B cell (primary cell): ENCODE data around the gene MIOX. TPM values are rescaled to one million over a fixed set of nuclear protein-coding genes. Genes with fewer than 3 reads are reported as not detected.

Source experiments
- ATAC-seq: fragments of 200-7000 bp; cut with Tn5 transposase; one replicate; pipeline ENCODE4 v1.10.0; 2021; ENCODE audit warnings: low read depth, mild to moderate bottlenecking, moderate number of reproducible peaks, moderate library complexity
- CTCF ChIA-PET: fragments of 350-600 bp; sonication (Branson Sonifier 250); formaldehyde crosslinking; loops from one replicate; lab custom pipeline; 2021; ENCODE audit warnings: antibody characterized with exemption, inconsistent platforms; lab: Charles Lee
- POLR2A ChIA-PET: fragments of 350-600 bp; sonication (Branson Sonifier 250); formaldehyde crosslinking; loops from one replicate; lab custom pipeline; 2021; ENCODE audit warnings: antibody characterized with exemption; lab: Charles Lee
- DNase-seq: peaks from one replicate; pipeline ENCODE4 v3.0.0; 2013
- H2AFZ ChIP-seq: 2 replicates; pipeline ENCODE4 v1.6.1; 2012; ENCODE audit warnings: mild to moderate bottlenecking, low read depth, low read length; ENCODE audit not compliant: insufficient read depth, poor library complexity, severe bottlenecking
- H3K27ac ChIP-seq, 2 donors: 1 replicate in 1 of 2; 2 replicates in 1 of 2; pipeline ENCODE4 v1.5.1; 2012 to 2013; ENCODE audit warnings: low read length in 2 of 2, mild to moderate bottlenecking in 2 of 2, moderate library complexity in 1 of 2
- H3K27me3 ChIP-seq, 4 experiments: fragments of 200-600 bp in 1 of 4; sonication (generic) in 1 of 4; replicated peaks in 1 of 4; 1 replicate in 2 of 4; 2 replicates in 2 of 4; pipeline versions ENCODE4 v1.6.1 to v1.7.0; 2013 to 2016; ENCODE audit warnings: low read length in 3 of 4, mild to moderate bottlenecking in 2 of 4, mixed read lengths in 1 of 4, moderate library complexity in 1 of 4; ENCODE audit not compliant: insufficient read depth in 4 of 4, control insufficient read depth in 3 of 4; ENCODE audit errors: control extremely low read depth in 1 of 4
- H3K36me3 ChIP-seq, 2 experiments: replicated peaks in 1 of 2; 1 replicate in 1 of 2; 2 replicates in 1 of 2; pipeline versions ENCODE4 v1.6.1 to v1.7.1; 2013; ENCODE audit warnings: low read length in 1 of 2; ENCODE audit not compliant: insufficient read depth in 2 of 2, control insufficient read depth in 1 of 2; ENCODE audit errors: control extremely low read depth in 1 of 2, extremely low read depth in 1 of 2
- H3K4me1 ChIP-seq, 2 donors: fragments of 200-600 bp in 1 of 2; sonication (generic) in 1 of 2; 1 replicate in 1 of 2; 2 replicates in 1 of 2; pipeline versions ENCODE4 v1.5.1 to v1.6.1; 2013 to 2017; ENCODE audit warnings: low read length in 2 of 2; ENCODE audit not compliant: control insufficient read depth in 2 of 2, insufficient read depth in 2 of 2
- H3K4me2 ChIP-seq: replicated peaks from 2 replicates; pipeline ENCODE3; 2012; ENCODE audit warnings: mild to moderate bottlenecking, low read depth, low read length; ENCODE audit not compliant: poor library complexity, severe bottlenecking
- H3K4me3 ChIP-seq, 5 experiments: fragments of 200-600 bp in 1 of 5; sonication (generic) in 1 of 5; 1 replicate in 3 of 5; 2 replicates in 2 of 5; pipeline versions ENCODE4 v1.5.1 to v1.7.0; 2011 to 2016; ENCODE audit warnings: low read length in 4 of 5, mild to moderate bottlenecking in 4 of 5, low read depth in 2 of 5, control low read depth in 1 of 5, moderate library complexity in 1 of 5; ENCODE audit not compliant: insufficient read depth in 1 of 5; ENCODE audit errors: control extremely low read depth in 1 of 5, extremely low read depth in 1 of 5
- H3K79me2 ChIP-seq: fragments of 200-600 bp; sonication (generic); one replicate; pipeline ENCODE4 v1.6.0; 2016; ENCODE audit warnings: low read length; ENCODE audit not compliant: control insufficient read depth, insufficient read depth
- H3K9ac ChIP-seq: fragments of 200-600 bp; sonication (generic); 2 replicates; pipeline ENCODE4 v1.6.1; 2017; ENCODE audit warnings: mild to moderate bottlenecking, low read length, moderate library complexity
- H3K9me3 ChIP-seq, 3 donors: one replicate each; pipeline versions ENCODE4 v1.6.1 to v1.7.1; 2013; ENCODE audit warnings: low read length in 2 of 3; ENCODE audit not compliant: control insufficient read depth in 2 of 3, insufficient read depth in 1 of 3; ENCODE audit errors: control extremely low read depth in 1 of 3
- H4K20me1 ChIP-seq: 2 replicates; pipeline ENCODE4 v1.6.0; 2012; ENCODE audit warnings: mild to moderate bottlenecking, low read length; ENCODE audit not compliant: insufficient read depth, control insufficient read depth, poor library complexity, severe bottlenecking
- H3K27ac Mint-ChIP-seq: one replicate; pipeline ENCODE4 v1.8.0; 2021; ENCODE audit warnings: mixed read lengths
- H3K27me3 Mint-ChIP-seq: one replicate; pipeline ENCODE4 v1.8.0; 2021; ENCODE audit warnings: mixed read lengths
- H3K4me1 Mint-ChIP-seq: one replicate; pipeline ENCODE4 v1.8.0; 2021; ENCODE audit warnings: mixed read lengths
- H3K4me3 Mint-ChIP-seq: one replicate; pipeline ENCODE4 v1.8.0; 2021; ENCODE audit warnings: mixed read lengths
- H3K9me3 Mint-ChIP-seq: one replicate; pipeline ENCODE4 v1.8.0; 2022; ENCODE audit warnings: mixed read lengths; ENCODE audit not compliant: insufficient read depth
- CTCF ChIP-seq: fragments of 200-600 bp; IDR thresholded peaks from one replicate; pipeline ENCODE4 v1.8.0; 2022; ENCODE audit warnings: antibody characterized with exemption, mild to moderate bottlenecking
- EZH2 ChIP-seq: IDR thresholded peaks from 2 replicates; pipeline ENCODE4 v1.6.1; 2012; ENCODE audit warnings: borderline replicate concordance, low read depth, mild to moderate bottlenecking, moderate library complexity, low read length; ENCODE audit not compliant: insufficient read depth, poor library complexity, severe bottlenecking
- WGBS: methylation state at CpG from one replicate; pipeline ENCODE4 v1.1.5; 2013; ENCODE audit warnings: missing lambda C conversion rate; ENCODE audit not compliant: insufficient coverage; 5-methylcytosine and 5-hydroxymethylcytosine counted together
- intact Hi-C: fragments of 100-400 bp; cut with micrococcal nuclease; formaldehyde crosslinking; loops from one replicate; pipeline ENCODE4 v1.10.0; 2022
- polyA plus RNA-seq: library from polyadenylated mRNA; depleted of rRNA; stranded (reverse); fragments of >200 nt; gene quantifications from 2 replicates; pipeline ENCODE4 v1.2.3, GENCODE V29; 2012
- total RNA-seq, 2 donors: library from RNA; stranded (reverse); fragments of 120-200 nt in 1 of 2; gene quantifications; 1 replicate in 1 of 2; 2 replicates in 1 of 2; pipeline versions ENCODE4 v1.2.3 to v1.2.4, GENCODE V29; 2013 to 2022

The MIOX gene
- total and polyA plus RNA-seq, 2 donors (not counting 1 experiment from before 2014, with no cell fraction given) = 0.88 TPM; not detected in 1

- peaks cover 63% of the 10 kb centered on the region for H3K79me2 ChIP-seq
- H3K9me3 ChIP-seq = no peaks in the 10 kb centered on the region
- ATAC-seq = peak; percentile 79
- intact Hi-C loops = loop anchor here (1.0 to 10.0 kb wide), 10 partner anchors 12 to 535 kb away; partner anchors contain the start of genes ADM2, LMF2, PPP6R2 and SCO2
- no peak overlapping the region for H2AFZ ChIP-seq
- peaks cover 66% of the 10 kb centered on the region for H4K20me1 ChIP-seq
- no peaks in the 10 kb centered on the region for H3K27me3 ChIP-seq
- peaks cover 0 to 39% of the 10 kb centered on the region in 2 experiments for H3K36me3 ChIP-seq
- peak overlapping the region; percentile 53 for H3K9ac ChIP-seq
- peak; percentile 96 for DNase-seq
- peak overlapping the region in 4 of 5 experiments; percentile 1 to 39 (median 29) for H3K4me3 ChIP-seq
- under 1% methylated on average over 19 of the region's 25 CpGs for WGBS
- peaks cover 60 to 66% of the 10 kb centered on the region in 2 donors for H3K4me1 ChIP-seq
- Mint-ChIP-seq H3K4me3 (peak overlapping the region; percentile 83), H3K27ac (peak overlapping the region; percentile 96), H3K27me3 (no peaks in the 10 kb centered on the region), H3K9me3 (no peaks in the 10 kb centered on the region), H3K4me1 (peaks cover 69% of the 10 kb centered on the region)
- no peak for TF ChIP-seq EZH2
- TF ChIP-seq CTCF = peak; percentile 31
- peak overlapping the region; percentile 69 to 90 for H3K27ac ChIP-seq
- peak overlapping the region; percentile 99 for H3K4me2 ChIP-seq
- CTCF ChIA-PET = interaction anchor here (0.7 to 2.6 kb wide), 19 partner anchors 9 to 539 kb away, joined by 3 to 20 read pairs (median 4); partner anchors contain the start of genes SCO2 and SYCE3
- POLR2A ChIA-PET = interaction anchor here (0.6 to 2.6 kb wide), 21 partner anchors 8 to 279 kb away, joined by 3 to 22 read pairs (median 5); partner anchors contain the start of genes ADM2, CHKB, LMF2 and NCAPH2
Observed at GRCh38 chr22:50469377-50470305, 17.0 kb upstream of the MIOX start.
